ENCODE measurements around the gene JPT2.

The JPT2 gene

DNA sequence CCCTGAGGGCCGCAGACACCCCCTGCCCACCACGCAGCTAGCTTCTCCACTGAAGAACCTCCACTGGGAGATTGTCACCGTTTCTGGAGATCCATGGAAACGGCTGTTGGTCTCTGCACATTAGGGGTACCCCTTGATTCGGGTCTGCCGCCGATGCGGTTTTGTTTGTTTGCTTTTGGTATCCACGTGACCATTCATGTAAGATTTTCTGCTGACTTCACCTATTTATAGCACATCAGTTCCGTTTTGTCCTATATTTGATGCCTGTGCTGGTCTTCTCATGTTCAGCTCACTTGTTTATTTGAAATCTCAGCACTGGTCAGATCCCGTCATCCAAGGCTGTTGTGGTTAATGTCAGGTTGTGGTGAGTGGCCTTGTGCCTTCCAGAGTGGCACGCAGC lies 44.8 kb upstream of the JPT2 start:
- Histone ChIP-seq H3K27me3 (replicated peaks) (no peaks in the 10 kb centered on the region), H3K27ac (no peak overlapping the region), H3K36me3 (replicated peaks) (peaks cover 45% of the 10 kb centered on the region), H3K4me3 (ENCODE audit: low read depth, low read length) (no peak overlapping the region)
- DNase-seq = no peak
- in situ Hi-C loops (cut with HindIII; ENCODE audit: low pct_ligation_motif_present, low sequenced_read_pairs) = no loop called here
- TF ChIP-seq, protein P1, sequence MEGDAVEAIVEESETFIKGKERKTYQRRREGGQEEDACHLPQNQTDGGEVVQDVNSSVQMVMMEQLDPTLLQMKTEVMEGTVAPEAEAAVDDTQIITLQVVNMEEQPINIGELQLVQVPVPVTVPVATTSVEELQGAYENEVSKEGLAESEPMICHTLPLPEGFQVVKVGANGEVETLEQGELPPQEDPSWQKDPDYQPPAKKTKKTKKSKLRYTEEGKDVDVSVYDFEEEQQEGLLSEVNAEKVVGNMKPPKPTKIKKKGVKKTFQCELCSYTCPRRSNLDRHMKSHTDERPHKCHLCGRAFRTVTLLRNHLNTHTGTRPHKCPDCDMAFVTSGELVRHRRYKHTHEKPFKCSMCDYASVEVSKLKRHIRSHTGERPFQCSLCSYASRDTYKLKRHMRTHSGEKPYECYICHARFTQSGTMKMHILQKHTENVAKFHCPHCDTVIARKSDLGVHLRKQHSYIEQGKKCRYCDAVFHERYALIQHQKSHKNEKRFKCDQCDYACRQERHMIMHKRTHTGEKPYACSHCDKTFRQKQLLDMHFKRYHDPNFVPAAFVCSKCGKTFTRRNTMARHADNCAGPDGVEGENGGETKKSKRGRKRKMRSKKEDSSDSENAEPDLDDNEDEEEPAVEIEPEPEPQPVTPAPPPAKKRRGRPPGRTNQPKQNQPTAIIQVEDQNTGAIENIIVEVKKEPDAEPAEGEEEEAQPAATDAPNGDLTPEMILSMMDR (IDR thresholded peaks at IDR 0.05; ENCODE audit: low read depth, low read length, missing control alignments) = no peak

GRCh38 chr16:1634541-1634940 lies 43.5 kb upstream of the JPT2 start:
- TF ChIP-seq, protein P1 (IDR thresholded peaks at IDR 0.05; ENCODE audit: low read depth, low read length, missing control alignments) = no peak
- in situ Hi-C loops (cut with HindIII; ENCODE audit: low pct_ligation_motif_present, low sequenced_read_pairs) = no loop called here
- no peak for DNase-seq
- Histone ChIP-seq H3K27ac (no peak overlapping the region), H3K27me3 (replicated peaks) (no peaks in the 10 kb centered on the region), H3K36me3 (replicated peaks) (peaks cover 57% of the 10 kb centered on the region), H3K4me3 (ENCODE audit: low read depth, low read length) (no peak overlapping the region)

GRCh38 chr16:1635070-1635469 lies 43.0 kb upstream of the JPT2 start:
- peak; percentile 19 for DNase-seq
- H3K27ac ChIP-seq = no peak overlapping the region
- in situ Hi-C loops (cut with HindIII; ENCODE audit: low pct_ligation_motif_present, low sequenced_read_pairs) = no loop called here
- no peaks in the 10 kb centered on the region for H3K27me3 ChIP-seq (replicated peaks)
- H3K36me3 ChIP-seq (replicated peaks) = peaks cover 63% of the 10 kb centered on the region
- no peak overlapping the region for H3K4me3 ChIP-seq (ENCODE audit: low read depth, low read length)
- TF ChIP-seq, protein P1 (IDR thresholded peaks at IDR 0.05; ENCODE audit: low read depth, low read length, missing control alignments) = no peak

GRCh38 chr16:1637526-1637925 lies 40.6 kb upstream of the JPT2 start:
- Histone ChIP-seq H3K27me3 (replicated peaks) (no peaks in the 10 kb centered on the region), H3K36me3 (replicated peaks) (peaks cover 73% of the 10 kb centered on the region), H3K4me3 (ENCODE audit: low read depth, low read length) (no peak overlapping the region), H3K27ac (no peak overlapping the region)
- no peak for DNase-seq
- TF ChIP-seq, protein P1 (IDR thresholded peaks at IDR 0.05; ENCODE audit: low read depth, low read length, missing control alignments) = no peak
- in situ Hi-C loops (cut with HindIII; ENCODE audit: low pct_ligation_motif_present, low sequenced_read_pairs) = no loop called here

DNA sequence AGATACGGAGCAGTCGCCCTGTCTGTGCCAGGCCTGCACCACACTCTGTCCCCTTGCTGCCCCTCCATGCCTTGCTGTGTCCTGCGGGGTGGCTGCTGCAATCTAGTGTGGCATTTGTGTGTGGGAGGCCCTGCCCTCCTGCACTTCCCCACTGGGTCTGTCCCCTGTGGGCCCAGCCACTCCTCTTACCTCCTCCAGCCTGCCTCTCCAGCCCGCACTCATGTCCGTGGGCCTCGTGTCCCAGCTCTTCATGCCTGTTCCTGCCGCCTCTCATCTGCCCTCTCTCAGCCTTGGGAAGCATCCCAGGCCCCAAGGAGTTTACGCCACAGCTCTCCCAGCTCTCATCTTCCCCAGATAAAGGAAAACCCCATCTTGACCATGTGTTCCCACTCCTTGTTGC lies 39.3 kb upstream of the JPT2 start:
- TF ChIP-seq, protein P1 (IDR thresholded peaks at IDR 0.05; ENCODE audit: low read depth, low read length, missing control alignments) = no peak
- H3K4me3 ChIP-seq (ENCODE audit: low read depth, low read length) = no peak overlapping the region
- H3K36me3 ChIP-seq (replicated peaks) = peaks cover 71% of the 10 kb centered on the region
- in situ Hi-C loops (cut with HindIII; ENCODE audit: low pct_ligation_motif_present, low sequenced_read_pairs) = no loop called here
- no peaks in the 10 kb centered on the region for H3K27me3 ChIP-seq (replicated peaks)
- no peak overlapping the region for H3K27ac ChIP-seq
- DNase-seq = no peak

DNA sequence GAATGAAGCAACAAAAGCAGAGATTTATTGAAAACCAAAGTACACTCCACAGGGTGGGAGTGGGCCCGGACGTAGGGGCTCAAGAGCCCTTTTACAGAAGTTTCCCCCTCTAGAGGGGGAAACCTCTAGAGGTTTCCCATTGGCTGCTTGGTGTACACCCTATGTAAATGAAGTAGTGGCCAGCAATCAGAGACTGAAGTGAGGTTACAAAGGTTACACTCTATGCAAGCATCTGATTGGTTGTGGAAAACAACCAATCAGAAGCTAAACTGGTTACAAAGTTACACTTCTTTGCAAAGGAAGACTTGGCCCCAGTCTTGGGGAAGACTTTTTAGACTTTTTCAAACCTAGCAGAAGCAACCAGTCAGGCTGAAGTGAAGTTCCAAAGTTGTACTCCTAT lies 38.8 kb upstream of the JPT2 start:
- in situ Hi-C loops (cut with HindIII; ENCODE audit: low pct_ligation_motif_present, low sequenced_read_pairs) = no loop called here
- DNase-seq = no peak
- no peak overlapping the region for H3K4me3 ChIP-seq (ENCODE audit: low read depth, low read length)
- H3K27me3 ChIP-seq (replicated peaks) = no peaks in the 10 kb centered on the region
- TF ChIP-seq, protein P1 (IDR thresholded peaks at IDR 0.05; ENCODE audit: low read depth, low read length, missing control alignments) = no peak
- no peak overlapping the region for H3K27ac ChIP-seq
- peaks cover 71% of the 10 kb centered on the region for H3K36me3 ChIP-seq (replicated peaks)
